Kidney epithelial cell (primary cell): Measurements from ENCODE around the gene PHYKPL. TPM values are rescaled to one million over a fixed set of nuclear protein-coding genes. Genes with fewer than 3 reads are reported as not detected.

Source experiments
- DNase-seq: peaks from one replicate; pipeline ENCODE4 v3.0.0-alpha.2; 2010; ENCODE audit warnings: low read depth
- H3K27me3 ChIP-seq: 2 replicates; pipeline ENCODE4 v1.6.0; 2011; ENCODE audit warnings: low read length; ENCODE audit not compliant: control insufficient read depth, insufficient read depth
- H3K36me3 ChIP-seq: 2 replicates; pipeline ENCODE4 v1.5.1; 2011; ENCODE audit warnings: low read length; ENCODE audit not compliant: control insufficient read depth, insufficient read depth
- H3K4me3 ChIP-seq: 2 replicates; pipeline ENCODE4 v1.5.1; 2011; ENCODE audit warnings: low read depth, mild to moderate bottlenecking, control low read depth, low read length
- total RNA-seq: library from RNA; depleted of rRNA; stranded (reverse); fragments of >200 nt; gene quantifications from 2 replicates; pipeline ENCODE4 v1.2.3, GENCODE V29; 2015
- TF ChIP-seq, protein P1 (sequence below): IDR thresholded peaks from 2 replicates; pipeline ENCODE4 v1.5.1; 2011; ENCODE audit warnings: mild to moderate bottlenecking, moderate library complexity, low read length, control low read depth, inconsistent platforms; ENCODE audit not compliant: insufficient read depth, poor library complexity, severe bottlenecking

Gene PHYKPL
- total RNA-seq, 1 donor from 2014 or later: 18.7 TPM

DNA sequence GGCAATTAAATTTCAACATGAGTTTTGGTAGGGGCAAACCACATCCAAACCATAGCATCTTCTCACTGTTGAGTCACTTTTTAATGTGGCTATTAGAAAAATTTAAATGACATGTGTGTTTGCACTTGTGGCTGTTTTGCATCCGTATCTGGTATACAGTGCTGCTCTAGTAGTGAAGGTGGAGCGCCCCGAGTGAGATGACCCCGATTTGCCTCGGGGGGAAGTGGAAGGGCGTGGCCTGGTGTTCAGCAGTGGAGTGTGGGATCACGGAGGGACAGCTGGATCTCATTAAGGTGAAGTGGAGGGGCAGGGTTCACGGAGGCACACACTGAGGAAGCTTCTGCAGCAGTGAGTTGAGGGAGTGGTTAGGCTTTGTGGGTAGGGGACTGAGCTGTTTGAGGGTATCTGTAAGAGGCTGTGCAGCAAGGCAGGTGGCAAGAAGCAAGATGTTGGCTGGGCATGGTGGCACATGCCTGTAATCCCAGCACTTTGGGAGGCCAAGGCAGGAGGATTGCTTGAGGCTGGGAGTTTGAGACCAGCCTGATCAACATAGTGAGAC is 39.3 kb downstream of the PHYKPL start:
- H3K27me3 ChIP-seq: peaks cover 6% of the 10 kb centered on the region
- TF ChIP-seq, protein P1, sequence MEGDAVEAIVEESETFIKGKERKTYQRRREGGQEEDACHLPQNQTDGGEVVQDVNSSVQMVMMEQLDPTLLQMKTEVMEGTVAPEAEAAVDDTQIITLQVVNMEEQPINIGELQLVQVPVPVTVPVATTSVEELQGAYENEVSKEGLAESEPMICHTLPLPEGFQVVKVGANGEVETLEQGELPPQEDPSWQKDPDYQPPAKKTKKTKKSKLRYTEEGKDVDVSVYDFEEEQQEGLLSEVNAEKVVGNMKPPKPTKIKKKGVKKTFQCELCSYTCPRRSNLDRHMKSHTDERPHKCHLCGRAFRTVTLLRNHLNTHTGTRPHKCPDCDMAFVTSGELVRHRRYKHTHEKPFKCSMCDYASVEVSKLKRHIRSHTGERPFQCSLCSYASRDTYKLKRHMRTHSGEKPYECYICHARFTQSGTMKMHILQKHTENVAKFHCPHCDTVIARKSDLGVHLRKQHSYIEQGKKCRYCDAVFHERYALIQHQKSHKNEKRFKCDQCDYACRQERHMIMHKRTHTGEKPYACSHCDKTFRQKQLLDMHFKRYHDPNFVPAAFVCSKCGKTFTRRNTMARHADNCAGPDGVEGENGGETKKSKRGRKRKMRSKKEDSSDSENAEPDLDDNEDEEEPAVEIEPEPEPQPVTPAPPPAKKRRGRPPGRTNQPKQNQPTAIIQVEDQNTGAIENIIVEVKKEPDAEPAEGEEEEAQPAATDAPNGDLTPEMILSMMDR: no peak
- no peak overlapping the region for H3K4me3 ChIP-seq
- H3K36me3 ChIP-seq: no peaks in the 10 kb centered on the region
- no peak for DNase-seq

DNA sequence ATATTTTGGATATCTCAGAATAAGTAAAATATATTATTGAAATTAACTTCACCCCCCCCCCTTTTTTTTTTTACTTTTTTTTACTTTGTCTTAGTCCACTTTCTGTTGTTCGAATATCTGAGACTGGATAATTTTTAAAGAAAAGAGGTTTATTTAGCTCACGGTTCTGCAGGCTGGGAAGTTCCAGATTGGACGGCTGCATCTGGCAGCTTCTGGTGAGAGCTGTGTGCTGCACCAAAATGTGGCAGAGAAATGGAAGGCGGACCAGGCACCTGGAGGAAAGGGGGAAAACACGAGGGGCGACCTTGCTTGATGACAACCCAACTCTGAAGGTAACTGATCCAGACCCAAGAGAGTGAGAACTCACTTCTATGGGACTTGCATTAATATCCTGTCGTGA is 39.8 kb downstream of the PHYKPL start:
- TF ChIP-seq, protein P1: no peak
- no peak for DNase-seq
- Histone ChIP-seq H3K4me3 (no peak overlapping the region), H3K36me3 (no peaks in the 10 kb centered on the region), H3K27me3 (peaks cover 6% of the 10 kb centered on the region)

GRCh38 chr5:178192244-178192643 is 40.4 kb downstream of the PHYKPL start:
- no peaks in the 10 kb centered on the region for H3K36me3 ChIP-seq
- TF ChIP-seq, protein P1: no peak
- DNase-seq: no peak

DNA sequence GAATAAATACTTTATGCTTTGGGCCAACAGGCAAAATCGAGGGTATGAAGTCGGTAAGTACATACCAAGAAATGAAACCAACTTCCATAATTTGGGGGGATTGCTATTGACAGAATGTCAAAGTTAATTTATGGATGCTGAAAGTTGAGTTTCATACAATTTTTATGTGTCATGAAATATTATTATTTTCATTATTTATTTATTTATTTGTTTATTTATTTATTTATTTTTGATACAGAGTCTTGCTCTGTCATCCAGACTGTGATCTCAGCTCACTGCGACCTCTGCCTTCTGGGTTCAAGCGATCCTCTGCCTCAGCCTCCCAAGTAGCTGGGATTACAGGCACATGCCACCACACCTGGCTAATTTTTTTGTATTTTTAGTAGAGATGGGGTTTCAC is 40.9 kb downstream of the PHYKPL start:
- H3K4me3 ChIP-seq: no peak overlapping the region
- H3K36me3 ChIP-seq: no peaks in the 10 kb centered on the region
- TF ChIP-seq, protein P1: no peak
- H3K27me3 ChIP-seq: peaks cover 6% of the 10 kb centered on the region
- DNase-seq: no peak

More at GRCh38 chr5:178192244-178192643, 40.4 kb downstream of the PHYKPL start:
- Histone ChIP-seq H3K27me3 (peaks cover 6% of the 10 kb centered on the region), H3K4me3 (no peak overlapping the region)

GRCh38 chr5:178189433-178189832 is 43.2 kb downstream of the PHYKPL start:
- H3K4me3 ChIP-seq: no peak overlapping the region
- no peaks in the 10 kb centered on the region for H3K36me3 ChIP-seq
- no peak for DNase-seq
- H3K27me3 ChIP-seq: peaks cover 4% of the 10 kb centered on the region
- TF ChIP-seq, protein P1: no peak

- TF ChIP-seq, protein P1: no peak
- Histone ChIP-seq H3K36me3 (no peaks in the 10 kb centered on the region), H3K4me3 (no peak within 1 kb of the TSS), H3K27me3 (no peaks in the 10 kb centered on the region)
- no peak for DNase-seq
These were observed 45.6 kb downstream of the PHYKPL start, which contains the start of gene GMCL2 for GRCh38 chr5:178187014-178187413. Gene GMCL2, minus strand, starts transcription at chr5:178187371. Its CDS starts 72 bp downstream, at chr5:178187299.
